ENCODE data around the gene RBCK1. TPM values are rescaled to one million over a fixed set of nuclear protein-coding genes. Genes with fewer than 3 reads are reported as not detected.

RBCK1 gene
- total and polyA plus RNA-seq, 2 donors (not counting 1 experiment from before 2014, with no cell fraction given) = 128 to 135 TPM

DNA sequence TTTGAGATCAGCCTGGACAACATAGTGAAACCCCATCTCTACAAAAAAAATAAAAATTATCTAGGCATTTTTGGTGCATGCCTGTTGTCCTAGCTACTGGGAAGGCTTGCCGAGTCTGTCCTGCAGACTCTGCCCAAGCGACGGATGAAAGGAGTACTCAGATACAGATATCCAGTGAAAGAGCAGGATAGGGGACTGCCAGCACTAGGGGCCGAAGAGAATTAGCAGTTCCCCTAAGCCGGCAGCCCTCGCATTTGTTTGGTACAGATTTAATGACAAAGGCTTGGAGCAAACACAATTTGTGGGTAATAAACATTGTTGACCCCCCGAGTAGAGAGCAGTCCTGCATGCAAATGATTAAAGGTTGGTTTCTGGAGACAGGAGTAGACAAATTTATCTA, 59.7 kb downstream of the RBCK1 start:
- Histone ChIP-seq H3K79me2 (ENCODE audit: control insufficient read depth, insufficient read depth, low read length) (no peaks in the 10 kb centered on the region), H3K4me2 (replicated peaks; ENCODE audit: low read depth, low read length, poor library complexity, severe bottlenecking) (no peak overlapping the region), H3K9me3 (ENCODE audit: control extremely low read depth in 1 of 3, control insufficient read depth in 2 of 3, insufficient read depth in 1 of 3, low read length in 2 of 3) (peaks cover 0 to 13% (median 9%) of the 10 kb centered on the region in 3 donors), H3K27me3 (replicated peaks in 1 of 4; ENCODE audit: control extremely low read depth in 1 of 4, control insufficient read depth in 3 of 4, insufficient read depth in 4 of 4, low read length in 3 of 4) (peaks cover 0 to 5% (median 1%) of the 10 kb centered on the region in 4 experiments), H3K27ac (ENCODE audit: low read length in 2 of 2) (no peak overlapping the region), H3K9ac (ENCODE audit: low read length) (no peak overlapping the region), H3K4me1 (ENCODE audit: control insufficient read depth in 2 of 2, insufficient read depth in 2 of 2, low read length in 2 of 2) (peaks cover 5 to 9% of the 10 kb centered on the region in 2 donors), H2AFZ (ENCODE audit: insufficient read depth, low read depth, low read length, poor library complexity, severe bottlenecking) (no peak overlapping the region), H4K20me1 (ENCODE audit: control insufficient read depth, insufficient read depth, low read length, poor library complexity, severe bottlenecking) (no peaks in the 10 kb centered on the region), H3K4me3 (ENCODE audit: control extremely low read depth in 1 of 5, extremely low read depth in 1 of 5, insufficient read depth in 1 of 5, low read depth in 2 of 5, low read length in 4 of 5) (no peak overlapping the region), H3K36me3 (replicated peaks in 1 of 2; ENCODE audit: control extremely low read depth in 1 of 2, control insufficient read depth in 1 of 2, extremely low read depth in 1 of 2, insufficient read depth in 2 of 2, low read length in 1 of 2) (no peaks in the 10 kb centered on the region)
- Mint-ChIP-seq H3K4me1 (peaks cover 9% of the 10 kb centered on the region), H3K9me3 (ENCODE audit: insufficient read depth) (no peaks in the 10 kb centered on the region), H3K27me3 (peaks cover 23% of the 10 kb centered on the region), H3K27ac (no peak overlapping the region), H3K4me3 (no peak overlapping the region)
- ChIA-PET POLR2A (no interaction called here), CTCF (interaction anchor here (0.5 to 1.3 kb wide), 2 partner anchors 112 to 180 kb away, joined by 4 to 9 read pairs; no protein-coding TSS in a partner anchor)
- ATAC-seq (ENCODE audit: low read depth) (no peak), DNase-seq (no peak)
- whole genome bisulfite sequencing (ENCODE audit: insufficient coverage) = 99% methylated on average over 6 of the region's 7 CpGs
- intact Hi-C loops (cut with micrococcal nuclease) = no loop called here
- TF ChIP-seq, protein P1, sequence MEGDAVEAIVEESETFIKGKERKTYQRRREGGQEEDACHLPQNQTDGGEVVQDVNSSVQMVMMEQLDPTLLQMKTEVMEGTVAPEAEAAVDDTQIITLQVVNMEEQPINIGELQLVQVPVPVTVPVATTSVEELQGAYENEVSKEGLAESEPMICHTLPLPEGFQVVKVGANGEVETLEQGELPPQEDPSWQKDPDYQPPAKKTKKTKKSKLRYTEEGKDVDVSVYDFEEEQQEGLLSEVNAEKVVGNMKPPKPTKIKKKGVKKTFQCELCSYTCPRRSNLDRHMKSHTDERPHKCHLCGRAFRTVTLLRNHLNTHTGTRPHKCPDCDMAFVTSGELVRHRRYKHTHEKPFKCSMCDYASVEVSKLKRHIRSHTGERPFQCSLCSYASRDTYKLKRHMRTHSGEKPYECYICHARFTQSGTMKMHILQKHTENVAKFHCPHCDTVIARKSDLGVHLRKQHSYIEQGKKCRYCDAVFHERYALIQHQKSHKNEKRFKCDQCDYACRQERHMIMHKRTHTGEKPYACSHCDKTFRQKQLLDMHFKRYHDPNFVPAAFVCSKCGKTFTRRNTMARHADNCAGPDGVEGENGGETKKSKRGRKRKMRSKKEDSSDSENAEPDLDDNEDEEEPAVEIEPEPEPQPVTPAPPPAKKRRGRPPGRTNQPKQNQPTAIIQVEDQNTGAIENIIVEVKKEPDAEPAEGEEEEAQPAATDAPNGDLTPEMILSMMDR (IDR thresholded peaks at IDR 0.05) = no peak
- no peak for TF ChIP-seq EZH2 (IDR thresholded peaks at IDR 0.05; ENCODE audit: borderline replicate concordance, insufficient read depth, low read depth, low read length, poor library complexity, severe bottlenecking)

DNA sequence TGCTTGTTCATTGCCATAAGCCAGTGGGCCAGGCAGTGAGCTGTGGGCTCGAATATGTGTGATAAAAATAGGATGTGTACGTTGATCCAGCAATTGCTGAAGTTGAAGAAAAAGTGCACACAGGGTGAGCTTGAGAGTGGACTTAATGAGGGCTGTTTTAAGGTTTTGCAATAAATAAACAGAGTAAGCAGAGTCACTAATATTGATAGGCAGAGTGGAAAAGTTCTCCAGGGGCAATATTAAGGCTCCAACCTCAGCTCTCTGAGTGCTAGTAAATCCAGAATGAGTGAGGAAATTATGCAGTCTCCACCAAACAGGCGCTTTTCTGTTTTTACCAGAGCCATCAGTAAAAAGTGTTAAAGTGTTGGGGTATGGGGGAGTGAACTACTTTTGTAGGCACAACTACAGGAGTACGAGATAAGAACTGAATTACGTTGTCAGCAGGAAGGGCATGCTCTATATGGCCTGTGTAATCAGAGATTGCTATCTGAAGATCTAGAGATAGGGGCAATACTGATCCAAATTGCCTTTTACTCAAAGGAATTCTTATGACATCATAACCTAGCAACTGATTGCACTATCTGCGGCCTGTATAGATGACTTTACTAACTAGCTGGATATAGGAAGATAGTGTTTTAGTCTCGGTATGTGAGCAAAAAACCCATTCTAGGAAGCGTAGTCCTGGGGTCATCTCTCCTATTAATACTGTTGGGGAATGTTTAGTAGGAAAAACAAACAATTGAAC, 61.8 kb downstream of the RBCK1 start:
- Histone ChIP-seq H3K79me2 (ENCODE audit: control insufficient read depth, insufficient read depth, low read length) (no peaks in the 10 kb centered on the region), H3K9me3 (ENCODE audit: control extremely low read depth in 1 of 3, control insufficient read depth in 2 of 3, insufficient read depth in 1 of 3, low read length in 2 of 3) (peaks cover 0 to 13% (median 9%) of the 10 kb centered on the region in 3 donors), H3K4me1 (ENCODE audit: control insufficient read depth in 2 of 2, insufficient read depth in 2 of 2, low read length in 2 of 2) (peaks cover 0 to 8% of the 10 kb centered on the region in 2 donors), H3K27me3 (replicated peaks in 1 of 4; ENCODE audit: control extremely low read depth in 1 of 4, control insufficient read depth in 3 of 4, insufficient read depth in 4 of 4, low read length in 3 of 4) (peaks cover 0 to 5% (median 1%) of the 10 kb centered on the region in 4 experiments), H3K9ac (ENCODE audit: low read length) (no peak overlapping the region), H3K36me3 (replicated peaks in 1 of 2; ENCODE audit: control extremely low read depth in 1 of 2, control insufficient read depth in 1 of 2, extremely low read depth in 1 of 2, insufficient read depth in 2 of 2, low read length in 1 of 2) (no peaks in the 10 kb centered on the region), H3K4me2 (replicated peaks; ENCODE audit: low read depth, low read length, poor library complexity, severe bottlenecking) (no peak overlapping the region), H3K4me3 (ENCODE audit: control extremely low read depth in 1 of 5, extremely low read depth in 1 of 5, insufficient read depth in 1 of 5, low read depth in 2 of 5, low read length in 4 of 5) (no peak overlapping the region), H2AFZ (ENCODE audit: insufficient read depth, low read depth, low read length, poor library complexity, severe bottlenecking) (no peak overlapping the region), H4K20me1 (ENCODE audit: control insufficient read depth, insufficient read depth, low read length, poor library complexity, severe bottlenecking) (no peaks in the 10 kb centered on the region), H3K27ac (ENCODE audit: low read length in 2 of 2) (no peak overlapping the region)
- no peak for DNase-seq
- ChIA-PET CTCF (interaction anchor here (1.1 kb wide), 1 partner anchor 140 kb away, joined by 3 read pairs; no protein-coding TSS in a partner anchor), POLR2A (no interaction called here)
- peaks cover 23% of the 10 kb centered on the region for H3K27me3 Mint-ChIP-seq
- H3K27ac Mint-ChIP-seq = no peak overlapping the region
- peaks cover 7% of the 10 kb centered on the region for H3K4me1 Mint-ChIP-seq
- ATAC-seq (ENCODE audit: low read depth) = no peak
- no peak overlapping the region for H3K4me3 Mint-ChIP-seq
- no peak for TF ChIP-seq EZH2 (IDR thresholded peaks at IDR 0.05; ENCODE audit: borderline replicate concordance, insufficient read depth, low read depth, low read length, poor library complexity, severe bottlenecking)
- 85% methylated on average over 2 of the region's 8 CpGs for WGBS (ENCODE audit: insufficient coverage)
- intact Hi-C loops (cut with micrococcal nuclease) = no loop called here
- H3K9me3 Mint-ChIP-seq (ENCODE audit: insufficient read depth) = no peaks in the 10 kb centered on the region

Measured in B cell (primary cell).